8988T (cell line): ENCODE data around the gene NRL.

Source experiments
- DNase-seq: peaks from one replicate; pipeline ENCODE4 v3.0.0; 2011

The NRL gene

DNA sequence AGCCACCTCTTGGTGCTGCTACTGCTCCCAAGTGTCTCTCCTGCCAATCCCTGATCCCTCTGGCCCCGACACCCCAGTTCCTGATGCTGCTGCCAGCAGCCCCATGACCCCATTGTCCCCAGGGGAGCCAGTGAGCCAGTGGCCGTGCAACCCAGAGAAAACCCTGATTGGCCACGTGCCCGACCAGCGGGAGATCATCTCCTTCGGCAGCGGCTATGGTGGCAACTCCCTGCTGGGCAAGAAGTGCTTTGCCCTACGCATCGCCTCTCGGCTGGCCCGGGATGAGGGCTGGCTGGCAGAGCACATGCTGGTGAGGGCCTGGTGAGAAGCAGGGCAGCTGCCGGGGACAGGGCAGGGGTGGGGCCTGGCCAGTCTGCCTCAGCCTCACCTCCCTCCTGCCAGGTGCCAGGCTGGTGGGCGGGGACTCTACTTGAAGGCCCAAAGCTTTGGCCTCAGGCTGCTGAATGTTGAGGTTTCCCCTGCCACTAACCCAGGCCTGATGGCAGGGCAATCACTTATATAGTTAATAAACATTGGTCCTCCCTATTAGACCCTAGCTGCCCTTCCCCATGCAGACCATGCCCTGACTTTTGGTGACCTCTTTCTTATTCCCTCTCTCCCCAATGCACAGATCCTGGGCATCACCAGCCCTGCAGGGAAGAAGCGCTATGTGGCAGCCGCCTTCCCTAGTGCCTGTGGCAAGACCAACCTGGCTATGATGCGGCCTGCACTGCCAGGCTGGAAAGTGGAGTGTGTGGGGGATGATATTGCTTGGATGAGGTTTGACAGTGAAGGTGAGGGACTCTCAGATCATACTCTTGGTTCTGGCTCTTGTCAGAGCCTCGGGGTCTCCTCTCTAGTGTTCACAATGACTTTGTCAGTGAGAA lies 15.6 kb downstream of the NRL start:
- no peak for DNase-seq

DNA sequence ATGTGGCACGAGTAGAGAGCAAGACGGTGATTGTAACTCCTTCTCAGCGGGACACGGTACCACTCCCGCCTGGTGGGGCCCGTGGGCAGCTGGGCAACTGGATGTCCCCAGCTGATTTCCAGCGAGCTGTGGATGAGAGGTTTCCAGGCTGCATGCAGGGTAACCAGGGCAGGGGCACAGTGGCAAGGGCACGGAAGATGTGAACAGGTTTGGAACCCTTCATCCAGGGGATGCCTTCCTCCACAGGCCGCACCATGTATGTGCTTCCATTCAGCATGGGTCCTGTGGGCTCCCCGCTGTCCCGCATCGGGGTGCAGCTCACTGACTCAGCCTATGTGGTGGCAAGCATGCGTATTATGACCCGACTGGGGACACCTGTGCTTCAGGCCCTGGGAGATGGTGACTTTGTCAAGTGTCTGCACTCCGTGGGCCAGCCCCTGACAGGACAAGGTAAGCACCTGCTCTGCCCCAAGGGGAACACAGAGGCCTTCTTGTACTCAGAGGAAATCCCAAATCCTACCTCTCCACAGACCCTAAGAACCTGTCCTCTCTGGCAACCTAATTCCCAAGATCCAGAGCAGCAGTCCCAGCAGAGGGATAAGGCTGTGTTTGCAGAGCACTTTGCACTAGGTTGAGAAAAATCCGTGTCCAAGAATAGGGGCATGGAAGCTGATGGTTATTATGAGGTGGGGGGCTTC lies 16.4 kb downstream of the NRL start:
- DNase-seq, result no peak

DNA sequence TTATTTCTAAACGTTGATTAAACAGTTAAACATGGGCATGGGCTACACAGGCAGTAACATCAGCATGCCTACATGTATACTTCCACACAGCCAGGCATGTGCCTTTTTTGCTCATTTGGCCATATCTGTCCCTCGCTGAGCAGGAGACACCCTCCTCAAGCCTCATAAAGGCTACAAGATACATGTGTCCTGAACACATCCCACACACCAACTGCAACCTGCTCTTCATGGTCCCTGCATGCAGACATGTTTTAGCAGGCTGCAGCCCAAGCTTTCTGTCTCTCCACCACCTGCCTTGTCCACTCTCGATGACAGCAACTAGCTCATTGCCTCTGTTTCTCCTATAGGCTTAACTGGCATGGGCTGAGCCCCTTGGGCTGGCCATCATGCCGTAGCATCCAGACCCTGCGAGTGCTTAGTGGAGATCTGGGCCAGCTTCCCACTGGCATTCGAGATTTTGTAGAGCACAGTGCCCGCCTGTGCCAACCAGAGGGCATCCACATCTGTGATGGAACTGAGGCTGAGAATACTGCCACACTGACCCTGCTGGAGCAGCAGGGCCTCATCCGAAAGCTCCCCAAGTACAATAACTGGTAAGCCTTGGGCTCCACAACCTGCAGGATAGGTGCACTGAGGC lies 18.1 kb downstream of the NRL start:
- DNase-seq, result no peak

DNA sequence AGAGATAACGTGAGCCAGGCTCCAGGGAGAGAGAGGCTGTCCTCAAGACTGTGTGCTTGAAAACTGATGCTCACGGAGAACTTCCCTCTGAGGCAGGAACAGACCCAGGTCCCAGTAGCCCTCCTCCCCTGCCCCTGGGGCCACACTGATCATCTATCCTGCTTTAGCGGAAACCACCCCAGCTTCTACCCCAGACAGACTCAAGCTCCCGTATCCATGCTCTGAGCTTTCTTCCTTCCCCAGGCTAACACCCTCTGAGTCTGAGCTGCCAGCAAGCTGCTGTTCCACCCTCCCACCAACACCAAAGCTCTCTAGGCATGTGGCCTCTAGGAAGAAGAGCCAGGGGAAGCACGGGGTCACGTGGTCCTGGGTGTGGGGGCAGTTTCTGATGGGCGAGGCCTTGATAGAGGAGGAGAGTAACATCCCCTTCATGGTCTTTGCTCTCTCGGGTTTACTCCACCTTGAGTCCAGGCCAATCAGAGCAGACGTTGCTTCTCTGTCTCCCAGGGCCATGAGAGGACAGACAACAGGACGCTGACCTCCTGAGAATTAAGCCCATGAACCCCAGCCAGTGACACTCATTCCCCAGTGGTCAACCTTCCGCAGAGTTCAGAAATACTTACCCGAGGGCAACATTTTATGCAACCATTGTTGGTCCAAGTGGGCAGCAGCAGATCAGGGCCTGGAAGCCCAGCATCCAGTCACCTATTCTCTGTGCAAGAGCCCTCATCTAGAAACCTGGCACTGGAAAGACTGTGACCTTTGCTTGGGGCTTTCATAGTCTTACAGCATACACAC lies 19.3 kb downstream of the NRL start:
- no peak for DNase-seq

DNA sequence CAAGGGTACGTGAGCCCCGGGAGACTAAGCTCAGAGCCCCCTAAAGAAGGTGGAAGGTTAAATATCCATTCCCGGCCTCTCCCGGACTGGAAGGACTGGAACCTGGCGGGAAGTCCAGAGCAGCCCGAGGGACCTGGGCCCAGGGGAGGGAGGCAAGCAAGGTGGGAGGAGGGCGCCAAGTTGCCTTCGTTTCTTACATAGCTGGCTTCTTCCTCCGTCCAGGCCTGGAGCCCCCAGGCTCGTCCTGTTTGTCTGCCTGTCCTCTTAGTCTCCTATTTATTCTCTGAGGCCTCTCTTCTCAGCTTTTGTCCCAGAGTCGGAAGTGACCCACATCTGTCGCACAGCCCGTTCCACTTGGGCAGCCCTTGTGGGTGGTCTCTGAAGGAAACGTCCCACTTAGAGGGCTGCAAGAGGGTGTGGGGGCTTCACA lies 19.9 kb downstream of the NRL start:
- no peak for DNase-seq

DNA sequence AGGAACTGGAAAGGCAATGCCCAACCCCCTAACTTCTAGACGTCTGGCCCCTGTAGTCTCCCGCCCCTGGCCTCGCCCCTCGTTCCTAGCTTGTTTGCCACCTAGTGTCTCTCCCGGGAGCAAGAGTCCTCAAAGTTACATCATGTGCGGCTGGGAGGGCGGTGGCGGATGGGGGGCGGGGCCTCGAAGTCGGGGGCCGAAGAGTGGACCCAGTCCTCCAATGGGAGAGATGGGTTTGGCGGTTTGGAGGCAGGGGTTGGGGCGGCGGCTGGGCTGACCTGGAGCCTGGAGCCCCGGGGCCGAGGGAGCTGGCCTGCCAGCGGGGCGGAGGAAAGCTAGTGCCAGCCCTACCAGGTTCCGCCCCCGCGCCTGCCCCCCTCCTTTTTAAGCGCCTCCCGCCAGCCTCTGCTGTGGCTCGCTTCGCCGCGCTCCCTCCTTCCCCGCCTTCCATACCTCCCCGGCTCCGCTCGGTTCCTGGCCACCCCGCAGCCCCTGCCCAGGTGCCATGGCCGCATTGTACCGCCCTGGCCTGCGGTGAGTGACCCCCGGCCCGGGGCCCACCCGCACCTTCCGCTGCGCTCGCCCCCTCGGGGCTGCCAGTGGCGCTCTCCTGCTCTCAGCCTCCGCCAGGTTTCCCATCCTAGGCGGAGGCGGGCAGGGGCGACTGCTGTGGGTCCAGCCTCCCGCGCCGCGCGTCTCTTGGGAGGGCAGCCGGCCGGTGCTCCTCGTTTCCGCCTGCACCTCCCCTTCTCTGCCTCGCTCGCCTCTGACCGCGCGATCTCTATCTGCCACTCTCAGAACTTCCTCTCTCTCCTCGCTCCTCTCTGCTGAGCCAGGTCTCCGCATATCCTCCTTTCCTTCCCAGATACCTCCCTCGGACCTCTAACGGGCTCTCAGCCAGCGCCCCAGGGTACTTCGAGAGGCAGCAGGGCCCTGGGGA lies 20.6 kb downstream of the NRL start, which contains the start of gene PCK2:
Gene PCK2, plus strand, starts transcription at position 411 of the 940 bp plus-strand sequence. Its CDS starts 95 bp downstream, at position 506.
- peak; percentile 88 for DNase-seq

DNA sequence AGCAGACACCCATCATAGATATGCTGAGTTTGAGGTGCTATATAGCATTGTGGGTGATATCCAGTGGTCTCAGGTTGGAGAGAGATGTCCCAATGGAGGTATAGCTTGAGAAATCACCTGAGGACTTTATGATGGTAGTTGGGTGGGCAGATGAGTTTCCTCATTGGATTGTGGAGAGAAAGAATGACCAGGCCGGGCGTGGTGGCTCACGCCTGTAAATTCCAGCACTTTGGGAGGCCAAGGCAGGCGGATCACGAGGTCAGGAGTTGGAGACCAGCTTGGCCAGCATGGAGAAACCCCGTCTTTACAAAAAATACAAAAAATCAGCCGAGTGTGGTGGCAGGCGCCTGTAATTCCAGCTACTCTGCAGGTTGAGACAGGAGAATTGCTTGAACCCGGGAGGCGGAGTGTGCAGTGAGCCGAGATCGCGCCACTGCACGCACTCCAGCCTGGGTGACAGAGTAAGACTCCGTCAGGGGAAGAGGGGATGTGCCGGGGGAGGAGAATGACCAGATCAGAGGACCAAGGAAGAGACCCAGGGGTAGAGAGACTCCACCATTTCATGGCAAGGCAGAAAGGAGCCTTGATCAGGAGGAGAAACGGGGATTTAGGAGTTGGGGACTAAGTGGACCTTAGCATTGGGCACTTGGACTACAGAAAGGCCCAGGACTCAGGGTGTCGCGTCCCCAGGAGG lies 21.4 kb downstream of the NRL start:
- DNase-seq, result no peak

DNA sequence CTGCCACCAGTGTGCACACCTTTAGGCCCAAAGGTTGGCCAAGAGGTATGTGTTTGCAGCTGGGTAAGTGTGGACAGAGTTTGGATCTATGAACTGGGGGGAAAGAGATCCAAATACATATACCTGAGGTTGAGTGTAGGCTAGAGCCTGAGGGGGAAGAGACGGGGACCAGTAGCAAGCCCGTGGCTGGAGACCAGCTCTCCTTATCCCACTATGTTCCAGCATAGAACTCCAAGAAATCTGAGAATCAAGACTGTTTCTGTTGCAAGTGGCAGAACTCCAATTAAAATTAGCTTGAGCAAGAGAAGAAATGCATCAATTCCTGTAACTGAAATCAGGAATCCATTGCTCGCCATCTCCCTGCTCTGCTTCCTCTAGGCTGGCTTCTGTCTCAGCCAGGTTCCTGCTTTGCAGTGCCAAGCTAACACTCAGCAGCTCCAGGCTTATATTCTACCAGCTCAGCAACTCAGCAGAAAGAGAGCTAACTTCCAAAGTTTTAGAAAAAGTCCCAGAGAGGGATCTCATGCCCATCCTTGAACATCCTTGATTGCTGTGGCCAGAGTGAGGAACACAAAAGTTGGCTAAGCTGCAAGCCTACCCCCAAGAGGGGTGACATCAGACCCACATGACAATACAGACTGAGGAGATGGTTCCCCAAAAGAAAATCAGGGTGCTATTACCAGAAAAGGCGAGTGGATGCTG lies 22.1 kb downstream of the NRL start:
- no peak for DNase-seq

DNA sequence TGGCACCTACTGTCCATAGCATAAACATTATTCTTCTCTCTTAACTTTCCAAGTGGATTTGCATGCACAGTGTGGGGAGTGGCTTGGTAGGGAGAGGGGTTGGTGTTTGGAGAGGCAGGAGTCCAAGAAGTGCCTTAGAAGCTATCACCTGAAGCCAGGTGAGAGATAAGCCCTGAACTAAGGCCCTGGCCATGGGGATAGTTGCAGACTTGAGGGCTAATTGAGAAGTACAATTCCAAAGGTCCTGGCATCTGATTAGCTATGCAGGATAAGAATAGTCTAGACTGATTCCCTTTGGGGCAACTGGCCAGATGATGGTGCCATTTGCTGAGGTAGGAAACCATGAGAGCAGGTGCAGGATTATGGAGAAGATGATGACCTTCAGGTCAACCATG lies 22.6 kb downstream of the NRL start:
- DNase-seq, result no peak

DNA sequence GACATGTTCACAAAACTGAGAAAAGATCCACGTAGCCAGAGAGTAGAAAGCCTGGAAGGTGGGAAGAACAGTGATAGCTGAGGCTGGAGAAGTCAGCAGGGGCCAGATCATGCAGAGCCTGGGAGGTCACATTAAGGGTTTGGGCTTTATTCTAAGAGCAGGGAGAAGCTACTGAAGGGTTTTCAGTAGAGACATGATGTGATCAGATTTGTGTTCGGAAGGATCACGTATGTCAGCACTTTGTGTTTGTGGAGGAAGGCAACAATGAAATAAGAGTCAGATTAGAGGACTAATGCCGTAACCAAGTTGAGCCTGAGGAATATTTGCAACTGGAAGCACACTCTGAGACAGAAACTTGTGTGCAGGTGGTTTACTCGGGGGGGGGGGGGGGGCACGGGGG lies 24.9 kb downstream of the NRL start:
- no peak for DNase-seq

DNA sequence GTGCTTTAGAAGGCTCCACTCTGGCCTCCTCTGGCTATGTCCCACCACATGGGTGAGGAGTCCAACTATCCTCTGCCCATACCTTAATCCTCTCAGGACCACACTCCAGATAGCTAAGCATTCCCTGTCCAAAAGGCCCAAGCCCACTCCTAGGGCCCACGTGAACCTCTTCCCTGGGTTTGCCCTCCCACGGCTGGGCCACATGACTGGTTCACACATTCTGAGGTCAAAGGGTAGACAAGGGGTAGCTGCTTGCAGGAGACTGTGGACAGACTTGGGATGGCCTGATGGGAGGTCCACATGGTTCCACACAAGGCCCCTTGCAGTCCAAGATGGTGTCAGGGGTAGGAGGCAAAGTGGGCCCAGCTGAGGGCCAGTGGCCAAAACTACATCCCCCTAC lies 26.7 kb downstream of the NRL start:
- DNase-seq, result no peak

DNA sequence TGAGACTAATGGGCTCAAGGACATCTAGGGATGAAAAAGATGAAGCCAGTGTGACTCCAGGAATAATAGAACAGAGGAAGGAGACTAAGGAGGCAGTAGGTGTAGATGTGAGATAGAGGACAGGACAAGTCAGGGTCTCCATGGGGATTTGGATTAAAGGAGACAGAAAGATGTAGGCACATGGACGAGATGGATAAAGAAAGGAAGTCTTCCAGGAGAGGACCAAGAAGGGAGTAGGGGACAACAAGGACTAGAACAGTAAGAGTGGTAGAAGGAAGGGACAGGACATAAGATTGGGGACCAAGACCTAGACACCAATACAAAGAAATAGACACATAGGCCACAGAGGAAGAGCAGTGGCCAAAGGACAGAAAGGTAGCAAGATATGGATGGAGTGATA lies 27.7 kb downstream of the NRL start:
- no peak for DNase-seq

DNA sequence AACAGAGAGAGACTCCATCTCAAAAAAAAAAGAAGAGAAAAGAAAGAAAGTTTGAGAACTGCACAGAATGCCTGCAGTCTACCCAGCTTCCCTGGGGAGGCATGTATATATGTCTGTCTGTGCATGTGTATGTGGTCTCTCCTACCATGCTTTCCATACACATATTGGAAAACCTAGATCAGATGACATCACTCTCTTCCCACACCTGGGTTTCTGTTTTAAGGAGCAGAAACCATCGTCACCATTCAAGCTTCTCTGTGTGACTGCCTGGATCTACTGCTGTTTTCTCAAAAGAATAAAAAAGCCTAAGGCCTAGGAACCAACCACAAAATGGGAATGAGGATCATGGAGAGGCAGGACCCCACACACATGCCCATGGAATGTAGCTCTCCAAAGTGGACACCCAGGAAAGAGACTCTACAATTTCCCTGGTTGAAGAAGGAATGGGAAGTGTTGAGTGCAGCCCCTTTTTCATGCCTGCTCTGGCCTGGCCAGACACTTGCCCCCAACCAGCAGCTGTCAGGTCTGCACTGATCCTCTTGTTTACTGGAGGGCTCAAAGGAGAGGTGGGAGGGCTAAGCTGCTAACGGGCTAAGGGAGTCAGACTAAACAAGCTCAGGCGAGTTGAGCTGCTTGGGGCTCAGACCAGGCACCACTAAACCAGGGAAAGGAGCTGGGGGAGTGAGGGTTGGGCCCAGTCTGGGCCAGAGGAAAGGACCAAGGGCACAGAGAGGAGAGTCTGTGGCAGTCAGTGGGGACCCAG lies 28.4 kb downstream of the NRL start:
- no peak for DNase-seq

DNA sequence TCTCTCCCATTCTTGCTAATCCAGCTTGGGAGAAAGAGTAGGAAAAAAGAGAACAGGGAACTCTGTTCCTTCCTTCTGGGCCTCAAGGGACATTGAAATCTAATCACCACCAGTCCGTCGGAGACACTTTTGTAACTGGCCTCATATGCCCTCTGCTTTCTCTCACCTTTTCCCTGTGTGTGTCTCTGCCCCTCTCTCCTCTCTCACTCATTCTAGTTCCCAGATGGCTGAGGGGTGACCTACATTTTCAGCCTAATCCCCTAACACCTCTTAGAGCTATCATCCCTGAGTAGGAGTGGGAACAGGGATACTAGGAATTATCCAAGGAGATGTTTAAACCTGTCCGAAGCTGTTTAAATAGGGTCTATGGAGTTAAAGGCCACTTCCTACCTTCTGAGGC lies 29.5 kb downstream of the NRL start:
- DNase-seq, result no peak

DNA sequence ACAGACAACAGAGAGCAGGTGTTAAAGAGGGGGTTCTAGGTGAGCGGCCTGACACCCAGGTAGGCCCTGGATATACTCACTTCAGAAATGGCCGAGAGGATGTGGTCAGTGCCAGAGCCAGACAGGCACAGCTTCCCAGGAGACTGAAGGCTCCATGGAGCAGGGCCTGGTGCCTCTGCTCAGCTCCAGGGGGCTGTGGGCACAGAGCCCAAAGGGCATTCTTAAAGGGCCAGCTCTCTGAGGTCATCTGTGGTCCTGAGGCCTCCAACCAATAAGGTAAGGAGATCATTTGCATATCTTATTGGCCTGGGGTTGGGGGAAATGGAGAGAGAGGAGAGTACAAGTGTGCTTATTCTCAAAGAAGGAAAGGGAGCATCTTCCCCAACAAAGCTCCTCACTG lies 30.3 kb downstream of the NRL start:
- no peak for DNase-seq

DNA sequence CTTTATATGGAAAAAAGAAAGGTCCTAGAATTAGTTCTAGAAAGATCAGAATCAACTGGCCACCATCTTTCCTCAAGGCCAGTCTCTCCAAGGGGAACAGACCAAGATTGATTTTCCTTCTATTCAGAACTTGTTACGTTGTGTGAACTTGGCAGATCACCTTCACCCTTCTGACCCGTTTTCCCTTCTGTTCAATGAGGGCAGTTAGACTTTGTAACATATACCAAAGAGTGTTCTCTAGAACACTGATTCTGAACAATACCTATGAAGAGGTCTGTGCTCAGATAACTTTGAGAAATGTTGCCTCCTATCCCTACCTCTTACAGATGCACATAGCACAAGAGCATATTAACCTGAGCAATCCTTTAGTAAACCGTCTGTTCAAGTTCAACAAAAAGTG lies 31.3 kb downstream of the NRL start:
- DNase-seq, result no peak

DNA sequence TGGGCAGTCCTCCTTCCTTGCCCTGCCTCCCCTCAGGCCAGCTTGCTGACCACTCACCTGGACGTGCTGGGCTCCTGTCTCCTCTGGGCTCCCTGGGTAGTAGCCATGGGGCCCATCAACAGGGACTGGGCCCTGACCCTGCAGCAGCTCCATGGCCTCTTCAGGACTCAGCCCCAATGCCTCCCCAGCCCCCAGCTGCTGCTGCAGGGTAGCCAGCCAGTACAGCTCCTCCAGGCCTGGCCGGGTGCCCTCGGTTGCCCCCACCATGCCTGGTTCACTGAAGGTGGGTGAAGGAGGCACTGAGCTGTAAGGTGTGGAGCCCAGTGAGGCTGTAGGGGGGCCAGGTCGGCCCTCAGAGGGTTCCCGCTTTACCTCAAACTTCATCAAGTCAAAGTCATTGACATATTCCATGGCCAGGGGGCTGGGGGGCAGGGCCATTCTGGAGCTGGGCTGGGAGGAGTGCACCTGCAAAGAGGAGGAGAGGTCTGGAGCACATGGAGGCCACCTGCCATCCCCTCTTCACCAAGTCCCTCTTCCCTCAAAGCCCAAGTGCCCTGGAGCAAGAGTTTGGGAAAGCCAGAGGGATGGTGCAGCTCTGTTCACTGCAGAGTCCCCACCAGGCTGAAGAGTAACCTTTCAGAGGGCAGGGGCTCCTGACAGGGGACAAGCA lies 32.2 kb downstream of the NRL start:
- no peak for DNase-seq

DNA sequence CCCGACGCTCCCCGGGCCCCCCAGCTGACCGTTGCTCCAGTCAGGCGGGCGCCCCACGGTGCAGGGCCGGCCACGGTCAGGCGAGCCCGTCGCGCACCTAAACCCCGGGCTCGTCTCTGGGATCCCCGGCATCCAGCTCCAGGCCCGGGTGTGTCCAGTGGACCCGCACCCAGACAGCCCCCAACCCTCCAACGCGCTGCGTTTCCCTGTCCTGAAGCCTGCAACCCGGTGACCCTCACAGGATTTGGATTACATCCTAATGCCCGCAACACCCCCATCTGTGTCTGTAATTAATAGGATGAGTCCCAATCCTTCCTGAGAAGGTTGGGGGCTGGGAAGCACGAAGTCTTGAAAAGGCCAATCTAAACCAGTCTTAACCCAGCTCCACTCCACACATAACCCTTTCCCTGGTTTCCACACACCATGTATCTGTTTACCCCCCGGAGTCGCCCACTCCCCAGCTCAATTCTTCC lies 33.0 kb downstream of the NRL start:
- no peak for DNase-seq
